Activated T-helper 17 cell treated with anti-CD3 and anti-CD28 coated beads, Interleukin-2, amount 50 U/mL, for 72 hours (primary cell): ENCODE results near the gene TBXAS1. TPM values are rescaled to one million over a fixed set of nuclear protein-coding genes. Genes with fewer than 3 reads are reported as not detected.
A peak's percentile ranks its signal among the peaks of the same experiment; 100 is the strongest.

Source experiments
- ATAC-seq: fragments of 150-1000 bp; cut with Tn5 transposase; replicated peaks from 2 replicates; pipeline ENCODE4 v1.10.0; 2021; ENCODE audit warnings: mild to moderate bottlenecking, moderate library complexity
- H3K27ac Mint-ChIP-seq: one replicate; pipeline ENCODE4 v1.8.0; 2022; ENCODE audit warnings: mixed read lengths
- H3K27me3 Mint-ChIP-seq: one replicate; pipeline ENCODE4 v1.8.0; 2022; ENCODE audit warnings: mixed read lengths
- H3K36me3 Mint-ChIP-seq: one replicate; pipeline ENCODE4 v1.8.0; 2022; ENCODE audit warnings: low read depth, mild to moderate bottlenecking, mixed read lengths
- H3K4me1 Mint-ChIP-seq: one replicate; pipeline ENCODE4 v1.8.0; 2022; ENCODE audit warnings: mixed read lengths
- H3K4me3 Mint-ChIP-seq: one replicate; pipeline ENCODE4 v1.8.0; 2022; ENCODE audit warnings: mild to moderate bottlenecking, mixed read lengths
- H3K9me3 Mint-ChIP-seq: one replicate; pipeline ENCODE4 v1.8.0; 2022; ENCODE audit warnings: mixed read lengths
- total RNA-seq, 2 donors: library from RNA; stranded (reverse); gene quantifications; one replicate each; pipeline ENCODE4 v1.2.3, GENCODE V29; 2022

TBXAS1 gene
- total RNA-seq, 2 donors from 2014 or later = 17.8 to 22.0 TPM

DNA sequence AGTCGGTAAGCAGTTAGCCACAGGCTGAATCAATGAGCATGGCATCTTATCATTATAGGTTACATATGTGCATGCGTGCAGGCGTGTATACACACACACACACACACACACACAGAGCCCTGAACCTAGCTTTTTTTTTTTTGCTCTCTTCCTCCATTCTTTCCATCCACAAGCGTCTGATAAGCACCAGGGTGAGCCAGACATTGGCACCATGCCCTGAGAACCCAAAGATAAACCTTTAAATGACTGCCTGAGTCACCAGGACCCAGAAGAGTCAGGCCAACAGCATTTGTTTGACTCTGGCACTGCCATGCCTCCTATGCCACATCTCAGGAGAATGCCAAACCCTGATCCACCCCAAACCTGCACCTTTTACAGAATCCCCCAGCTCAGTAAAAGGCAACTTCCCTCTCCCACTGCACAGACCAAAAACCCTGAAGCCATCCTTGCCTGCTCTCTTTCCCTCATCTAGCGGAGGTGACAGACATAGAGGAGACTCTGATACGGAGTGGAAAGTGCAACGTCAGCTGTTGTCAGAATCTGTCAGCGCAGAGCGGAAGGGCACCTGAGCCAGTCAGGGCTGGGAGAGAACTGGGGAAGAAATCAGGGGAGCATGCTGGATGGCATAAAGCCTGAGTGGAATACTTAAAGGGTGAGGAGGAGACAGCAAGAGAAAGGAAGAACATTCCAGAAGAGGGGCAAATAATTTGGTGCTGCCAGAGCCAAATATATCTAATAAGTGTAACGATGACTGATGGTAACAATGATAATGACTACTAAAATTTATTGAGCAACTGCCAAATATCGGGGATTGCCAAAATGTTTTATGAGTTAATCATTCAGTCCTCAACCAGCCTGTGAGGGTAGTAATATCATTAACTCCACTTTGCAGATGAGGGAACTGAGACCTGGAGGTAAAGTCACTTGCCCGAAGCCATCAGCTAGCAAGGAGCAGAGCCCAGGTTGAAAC, 230.5 kb downstream of the TBXAS1 start:
- peaks cover 29% of the 10 kb centered on the region for H3K36me3 Mint-ChIP-seq
- peaks cover 37% of the 10 kb centered on the region for H3K4me1 Mint-ChIP-seq
- no peaks in the 10 kb centered on the region for H3K27me3 Mint-ChIP-seq
- H3K4me3 Mint-ChIP-seq = peak overlapping the region; percentile 69
- peak; percentile 37 for ATAC-seq
- no peaks in the 10 kb centered on the region for H3K9me3 Mint-ChIP-seq
- H3K27ac Mint-ChIP-seq = peak overlapping the region; percentile 55

DNA sequence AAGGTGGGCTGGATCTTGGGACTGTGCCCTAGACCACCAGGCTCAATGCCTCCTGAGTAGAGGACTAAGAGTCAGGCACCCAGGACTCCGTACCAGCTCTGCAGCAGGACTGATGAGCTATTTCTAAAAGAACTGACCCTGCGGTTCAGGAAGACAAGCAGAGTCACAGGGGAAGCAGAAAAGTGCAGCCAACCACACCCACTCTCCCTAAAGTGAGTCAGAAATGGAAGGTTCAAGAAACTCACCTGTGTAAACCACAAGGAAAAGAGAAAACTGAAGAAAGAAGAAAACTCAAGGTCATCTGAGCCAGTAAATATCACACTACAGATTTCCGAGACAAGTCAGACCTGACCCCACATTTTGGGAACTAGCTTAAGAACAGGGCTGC, 231.2 kb downstream of the TBXAS1 start:
- peaks cover 36% of the 10 kb centered on the region for H3K4me1 Mint-ChIP-seq
- no peaks in the 10 kb centered on the region for H3K9me3 Mint-ChIP-seq
- ATAC-seq = peak; percentile 59
- H3K36me3 Mint-ChIP-seq = peaks cover 22% of the 10 kb centered on the region
- H3K27ac Mint-ChIP-seq = peak overlapping the region; percentile 44
- no peaks in the 10 kb centered on the region for H3K27me3 Mint-ChIP-seq
- H3K4me3 Mint-ChIP-seq = peak overlapping the region; percentile 69

DNA sequence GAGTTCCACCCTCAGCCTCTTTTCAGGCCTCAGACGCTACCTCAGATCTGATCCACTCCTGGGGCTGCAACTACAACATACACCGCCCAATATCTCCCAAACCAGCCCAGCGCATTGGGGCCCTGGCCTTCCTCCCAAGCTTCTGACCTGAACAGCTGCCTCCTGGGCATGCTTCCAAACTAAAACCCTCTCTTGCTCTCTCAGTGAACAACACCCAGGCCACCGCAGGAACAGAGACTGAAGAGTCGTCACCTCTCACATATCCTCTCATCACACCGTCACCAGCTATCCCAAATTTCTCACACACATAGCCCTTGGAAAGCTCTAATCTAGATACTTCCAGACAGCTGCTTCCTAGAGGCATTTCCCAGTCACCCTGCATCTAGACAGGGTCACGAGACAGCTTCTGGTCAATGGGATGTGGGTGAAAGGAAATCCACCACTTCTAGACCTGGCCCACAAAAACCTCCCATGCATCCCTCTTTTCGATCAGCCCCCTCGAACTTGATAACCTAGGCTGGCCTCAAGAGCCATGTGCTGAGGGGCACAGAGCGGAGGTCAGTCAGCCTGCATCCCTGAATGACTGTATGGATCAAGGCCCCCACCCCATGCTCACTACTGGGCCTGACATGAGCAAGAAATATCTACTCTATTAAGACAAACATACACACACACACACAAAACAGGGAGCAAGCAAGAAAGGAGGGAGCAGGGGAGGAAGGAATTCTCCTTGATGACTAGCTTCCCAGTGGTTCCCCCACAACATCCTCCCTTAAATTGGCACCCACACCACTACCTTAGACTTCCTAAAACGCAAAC, 231.9 kb downstream of the TBXAS1 start:
- peaks cover 32% of the 10 kb centered on the region for H3K4me1 Mint-ChIP-seq

DNA sequence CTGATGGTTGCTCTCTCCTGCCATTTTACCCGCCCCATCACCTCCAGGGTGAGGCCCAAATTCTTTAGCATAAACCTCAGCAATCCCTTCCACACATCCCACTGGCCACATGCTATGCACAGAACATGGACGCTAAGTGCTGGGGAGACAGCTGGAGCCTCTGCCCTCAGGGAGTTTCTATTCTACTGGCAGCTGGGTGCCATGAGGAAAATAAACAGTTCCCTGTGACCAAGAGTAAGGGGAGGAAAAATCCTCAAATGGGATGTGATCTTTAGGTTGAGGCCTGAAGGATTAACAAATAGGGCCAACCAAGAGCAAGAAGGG, 232.5 kb downstream of the TBXAS1 start:
- H3K4me1 Mint-ChIP-seq = peaks cover 32% of the 10 kb centered on the region
- peaks cover 7% of the 10 kb centered on the region for H3K9me3 Mint-ChIP-seq
- H3K27me3 Mint-ChIP-seq = no peaks in the 10 kb centered on the region
- ATAC-seq = no peak
- peaks cover 11% of the 10 kb centered on the region for H3K36me3 Mint-ChIP-seq
- H3K27ac Mint-ChIP-seq = peak overlapping the region; percentile 44
- peak overlapping the region; percentile 69 for H3K4me3 Mint-ChIP-seq

More for the DNA sequence above, 231.9 kb downstream of the TBXAS1 start:
- Mint-ChIP-seq H3K9me3 (peaks cover 2% of the 10 kb centered on the region), H3K4me3 (peak overlapping the region; percentile 69), H3K27me3 (no peaks in the 10 kb centered on the region), H3K27ac (peak overlapping the region; percentile 44), H3K36me3 (peaks cover 16% of the 10 kb centered on the region)
- ATAC-seq = no peak

DNA sequence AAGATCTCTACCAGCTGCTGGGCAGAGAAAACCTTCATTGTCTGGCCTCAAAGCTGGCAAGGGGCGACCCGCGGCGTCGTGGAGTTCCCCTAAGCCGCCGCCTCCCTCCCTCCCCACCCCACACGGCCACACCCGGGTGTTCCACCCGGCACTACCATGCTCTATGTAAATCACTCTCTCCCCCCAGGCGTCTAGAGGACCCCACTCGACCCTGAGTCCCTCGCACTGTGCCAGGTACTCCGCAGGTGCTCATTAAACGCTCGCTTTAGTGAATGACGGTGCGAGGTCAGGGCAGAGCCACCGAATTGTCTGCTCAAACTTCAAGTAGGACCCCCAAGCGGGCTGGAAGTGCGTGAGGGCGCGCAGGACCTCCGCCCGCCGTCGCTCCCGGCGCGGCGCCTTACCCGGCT, 233.1 kb downstream of the TBXAS1 start:
- Mint-ChIP-seq H3K4me1 (peaks cover 30% of the 10 kb centered on the region), H3K36me3 (peaks cover 5% of the 10 kb centered on the region)
- peak; percentile 5 for ATAC-seq

DNA sequence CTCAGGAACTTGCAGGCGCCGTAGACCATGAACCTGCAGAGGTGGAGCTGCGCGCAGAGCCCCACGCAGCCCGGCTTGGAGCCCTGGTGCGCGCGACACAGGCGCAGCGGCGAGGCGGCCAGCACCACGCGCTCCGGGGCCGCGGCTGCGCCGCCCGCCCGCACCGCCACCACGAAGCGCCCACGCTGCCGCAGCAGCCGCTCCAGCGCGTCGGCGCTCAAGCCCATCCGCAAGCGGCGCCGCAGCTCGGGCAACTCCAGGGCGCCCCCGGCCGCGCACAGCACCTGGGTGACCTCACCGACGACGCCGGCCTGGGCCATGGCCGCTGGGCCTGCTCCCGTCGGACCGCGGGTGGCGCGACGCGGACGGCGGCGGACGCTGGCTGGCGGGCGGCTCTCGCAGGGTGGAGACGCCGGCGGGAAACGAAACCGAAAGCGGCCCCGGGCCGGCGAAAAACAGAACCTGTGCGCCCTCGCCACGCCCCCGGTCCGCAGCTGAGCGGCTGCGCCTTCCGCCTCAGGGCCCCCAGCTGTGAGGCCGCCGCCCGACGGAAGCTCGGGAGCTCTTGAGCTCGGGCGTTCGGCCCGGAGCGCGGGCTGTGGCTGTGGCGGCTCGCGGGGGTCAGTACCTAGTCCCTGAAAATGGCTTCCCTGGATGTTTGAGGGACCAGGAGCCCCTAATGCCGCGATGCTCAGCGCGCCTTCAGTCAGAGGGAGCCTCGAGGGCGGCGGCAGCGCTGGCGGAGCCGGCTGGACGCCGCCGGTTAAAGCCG, 233.7 kb downstream of the TBXAS1 start, which contains the start of gene PARP12:
Gene PARP12, minus strand, starts transcription at position 424 of the 772 bp plus-strand sequence. Its CDS starts 104 bp downstream, at position 320.
- H3K9me3 Mint-ChIP-seq = peaks cover 15% of the 10 kb centered on the region
- ATAC-seq = peak; percentile 73
- peak within 1 kb of the TSS; percentile 69 for H3K4me3 Mint-ChIP-seq
- no peaks in the 10 kb centered on the region for H3K27me3 Mint-ChIP-seq
- H3K27ac Mint-ChIP-seq = peak within 1 kb of the TSS; percentile 48
- H3K4me1 Mint-ChIP-seq = peaks cover 27% of the 10 kb centered on the region
- no peaks in the 10 kb centered on the region for H3K36me3 Mint-ChIP-seq

More for the DNA sequence above, 233.1 kb downstream of the TBXAS1 start:
- Mint-ChIP-seq H3K4me3 (peak overlapping the region; percentile 69), H3K27ac (peak overlapping the region; percentile 44), H3K9me3 (peaks cover 12% of the 10 kb centered on the region), H3K27me3 (no peaks in the 10 kb centered on the region)

DNA sequence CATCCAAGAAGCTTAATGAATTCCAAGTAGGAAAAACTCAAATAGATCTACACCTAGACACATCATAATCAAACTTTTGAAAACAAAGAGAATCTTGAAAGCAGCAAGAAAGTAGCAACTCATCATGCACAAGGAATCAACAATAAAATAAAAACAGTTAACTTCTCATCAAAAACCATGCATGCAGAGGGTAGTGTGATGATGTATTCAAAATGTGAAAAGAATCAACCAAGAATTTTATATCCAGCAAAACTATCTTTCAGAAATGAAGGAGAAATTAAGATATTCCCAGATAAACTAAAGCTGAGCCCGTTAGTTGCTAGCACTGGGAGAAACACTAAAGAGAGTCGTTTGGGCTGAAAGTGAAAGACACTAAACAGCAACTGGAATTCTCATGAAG, 238.0 kb downstream of the TBXAS1 start:
- peaks cover 15% of the 10 kb centered on the region for H3K9me3 Mint-ChIP-seq
- H3K27me3 Mint-ChIP-seq = no peaks in the 10 kb centered on the region
- H3K4me3 Mint-ChIP-seq = no peak overlapping the region
- H3K4me1 Mint-ChIP-seq = no peaks in the 10 kb centered on the region
- no peak overlapping the region for H3K27ac Mint-ChIP-seq
- no peaks in the 10 kb centered on the region for H3K36me3 Mint-ChIP-seq
- no peak for ATAC-seq

DNA sequence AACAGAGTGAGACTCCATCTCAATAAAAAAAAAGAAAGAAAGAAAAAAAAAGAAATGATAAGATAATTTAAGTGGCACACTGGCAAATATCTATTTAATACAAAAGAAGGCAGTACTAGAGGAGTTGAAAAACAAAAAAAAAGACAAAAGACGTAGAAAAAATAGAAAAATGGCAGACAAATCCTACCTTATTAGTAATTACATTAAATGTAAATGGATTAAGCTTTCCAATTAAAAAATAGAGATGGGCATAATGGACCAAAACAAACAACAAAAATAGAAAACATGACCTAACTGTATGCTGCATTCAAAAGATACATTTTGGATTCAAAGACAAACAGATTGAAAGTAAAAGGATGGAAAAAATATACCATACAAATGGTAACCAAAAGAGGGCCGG, 239.0 kb downstream of the TBXAS1 start:
- Mint-ChIP-seq H3K9me3 (peaks cover 15% of the 10 kb centered on the region), H3K4me3 (no peak overlapping the region), H3K4me1 (no peaks in the 10 kb centered on the region), H3K36me3 (no peaks in the 10 kb centered on the region), H3K27ac (no peak overlapping the region), H3K27me3 (no peaks in the 10 kb centered on the region)
- ATAC-seq = no peak

DNA sequence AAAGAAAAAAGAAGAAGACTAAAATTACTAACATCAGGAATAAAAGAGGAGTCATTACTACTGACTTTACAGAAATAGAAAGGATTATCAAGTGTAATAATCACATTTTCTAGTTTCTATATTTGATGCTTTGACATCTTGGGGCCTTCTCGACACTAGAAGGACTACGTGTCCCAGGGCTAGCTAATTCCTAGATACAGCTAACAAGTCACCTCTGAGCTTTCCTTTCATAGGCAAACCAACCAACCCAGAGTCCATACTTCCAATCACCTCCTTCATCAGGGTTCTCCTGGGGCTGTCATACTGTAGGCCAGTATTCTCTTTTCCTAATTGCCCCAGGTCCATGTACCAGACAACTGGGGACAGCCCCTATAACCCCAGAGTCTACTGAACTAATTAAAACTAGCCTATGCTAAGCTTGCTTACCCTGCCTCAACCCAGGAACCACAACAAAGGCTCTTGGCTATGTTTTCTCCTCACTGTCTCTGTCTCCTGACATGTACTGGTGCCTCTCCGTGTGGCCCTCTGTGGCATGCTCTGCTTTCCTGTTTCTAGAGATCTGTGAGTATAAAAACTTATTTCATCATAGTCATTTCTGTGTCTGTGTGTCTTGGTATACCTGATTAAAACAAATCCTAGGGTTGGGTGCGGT, 240.4 kb downstream of the TBXAS1 start:
- peak overlapping the region; percentile 63 for H3K27ac Mint-ChIP-seq
- H3K36me3 Mint-ChIP-seq = no peaks in the 10 kb centered on the region
- no peaks in the 10 kb centered on the region for H3K4me1 Mint-ChIP-seq
- no peak overlapping the region for H3K4me3 Mint-ChIP-seq
- ATAC-seq = peak; percentile 86
- H3K27me3 Mint-ChIP-seq = no peaks in the 10 kb centered on the region
- H3K9me3 Mint-ChIP-seq = peaks cover 15% of the 10 kb centered on the region

Other genes starting within 250 kb of the TBXAS1 start
- 10 to 100 TPM; 44.2 to 46.9 TPM for gene HIPK2, start 51.3 kb upstream of the TBXAS1 start, total RNA-seq
- gene PARP12, start 233.7 kb downstream of the TBXAS1 start, total RNA-seq = 10 to 100 TPM; 17.4 to 43.6 TPM